ENCODE results near the gene ATP4A.

Gene ATP4A

DNA sequence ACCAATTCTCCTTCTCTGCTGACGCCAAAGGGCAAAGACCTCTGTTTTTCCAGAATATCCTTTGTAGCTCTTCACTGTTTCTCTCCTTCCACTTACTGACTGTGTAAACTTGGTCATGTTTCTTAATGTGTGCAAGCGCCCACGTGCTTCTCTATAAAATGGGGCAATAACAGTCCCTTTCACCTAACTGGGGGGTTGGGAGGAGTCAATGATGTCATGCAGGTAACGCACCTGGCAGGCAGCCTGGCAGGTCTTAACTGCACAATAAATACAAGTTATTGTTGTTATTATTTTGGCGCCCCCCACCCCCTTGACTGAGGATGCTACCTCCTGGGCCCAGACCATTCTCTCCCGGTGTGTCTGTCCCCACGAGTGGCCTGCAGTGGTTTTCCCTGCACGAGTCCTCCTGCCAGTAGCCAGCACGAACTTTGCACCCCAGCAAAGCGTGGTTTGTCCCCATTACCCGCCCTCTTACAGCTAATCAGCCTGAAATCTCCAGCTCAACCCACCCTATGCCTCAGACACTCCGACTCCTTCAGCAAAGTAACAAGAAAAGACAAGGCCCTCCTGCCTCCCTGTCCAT, 40.6 kb downstream of the ATP4A start:
- no peak for ATAC-seq
- TF ChIP-seq ZFP30 (CRISPR knock-in tag; IDR thresholded peaks at IDR 0.05): no peak
- TF ChIP-seq, protein P1, sequence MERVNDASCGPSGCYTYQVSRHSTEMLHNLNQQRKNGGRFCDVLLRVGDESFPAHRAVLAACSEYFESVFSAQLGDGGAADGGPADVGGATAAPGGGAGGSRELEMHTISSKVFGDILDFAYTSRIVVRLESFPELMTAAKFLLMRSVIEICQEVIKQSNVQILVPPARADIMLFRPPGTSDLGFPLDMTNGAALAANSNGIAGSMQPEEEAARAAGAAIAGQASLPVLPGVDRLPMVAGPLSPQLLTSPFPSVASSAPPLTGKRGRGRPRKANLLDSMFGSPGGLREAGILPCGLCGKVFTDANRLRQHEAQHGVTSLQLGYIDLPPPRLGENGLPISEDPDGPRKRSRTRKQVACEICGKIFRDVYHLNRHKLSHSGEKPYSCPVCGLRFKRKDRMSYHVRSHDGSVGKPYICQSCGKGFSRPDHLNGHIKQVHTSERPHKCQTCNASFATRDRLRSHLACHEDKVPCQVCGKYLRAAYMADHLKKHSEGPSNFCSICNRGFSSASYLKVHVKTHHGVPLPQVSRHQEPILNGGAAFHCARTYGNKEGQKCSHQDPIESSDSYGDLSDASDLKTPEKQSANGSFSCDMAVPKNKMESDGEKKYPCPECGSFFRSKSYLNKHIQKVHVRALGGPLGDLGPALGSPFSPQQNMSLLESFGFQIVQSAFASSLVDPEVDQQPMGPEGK (CRISPR knock-in tag; IDR thresholded peaks at IDR 0.05; ENCODE audit: borderline replicate concordance): no peak
- TF ChIP-seq, protein P2, sequence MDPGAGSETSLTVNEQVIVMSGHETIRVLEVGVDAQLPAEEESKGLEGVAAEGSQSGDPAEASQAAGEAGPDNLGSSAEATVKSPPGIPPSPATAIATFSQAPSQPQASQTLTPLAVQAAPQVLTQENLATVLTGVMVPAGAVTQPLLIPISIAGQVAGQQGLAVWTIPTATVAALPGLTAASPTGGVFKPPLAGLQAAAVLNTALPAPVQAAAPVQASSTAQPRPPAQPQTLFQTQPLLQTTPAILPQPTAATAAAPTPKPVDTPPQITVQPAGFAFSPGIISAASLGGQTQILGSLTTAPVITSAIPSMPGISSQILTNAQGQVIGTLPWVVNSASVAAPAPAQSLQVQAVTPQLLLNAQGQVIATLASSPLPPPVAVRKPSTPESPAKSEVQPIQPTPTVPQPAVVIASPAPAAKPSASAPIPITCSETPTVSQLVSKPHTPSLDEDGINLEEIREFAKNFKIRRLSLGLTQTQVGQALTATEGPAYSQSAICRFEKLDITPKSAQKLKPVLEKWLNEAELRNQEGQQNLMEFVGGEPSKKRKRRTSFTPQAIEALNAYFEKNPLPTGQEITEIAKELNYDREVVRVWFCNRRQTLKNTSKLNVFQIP (CRISPR knock-in tag; IDR thresholded peaks at IDR 0.05; ENCODE audit: borderline replicate concordance, low read depth): no peak
- no peak for TF ChIP-seq ZNF8 (CRISPR knock-in tag; IDR thresholded peaks at IDR 0.05)
- no peak for TF ChIP-seq BACH2 (CRISPR knock-in tag; IDR thresholded peaks at IDR 0.05; ENCODE audit: borderline replicate concordance)
- no peak for TF ChIP-seq ARNTL (CRISPR knock-in tag; IDR thresholded peaks at IDR 0.05; ENCODE audit: borderline replicate concordance, low read depth)
- no peak for TF ChIP-seq RARB (CRISPR knock-in tag; IDR thresholded peaks at IDR 0.05)

DNA sequence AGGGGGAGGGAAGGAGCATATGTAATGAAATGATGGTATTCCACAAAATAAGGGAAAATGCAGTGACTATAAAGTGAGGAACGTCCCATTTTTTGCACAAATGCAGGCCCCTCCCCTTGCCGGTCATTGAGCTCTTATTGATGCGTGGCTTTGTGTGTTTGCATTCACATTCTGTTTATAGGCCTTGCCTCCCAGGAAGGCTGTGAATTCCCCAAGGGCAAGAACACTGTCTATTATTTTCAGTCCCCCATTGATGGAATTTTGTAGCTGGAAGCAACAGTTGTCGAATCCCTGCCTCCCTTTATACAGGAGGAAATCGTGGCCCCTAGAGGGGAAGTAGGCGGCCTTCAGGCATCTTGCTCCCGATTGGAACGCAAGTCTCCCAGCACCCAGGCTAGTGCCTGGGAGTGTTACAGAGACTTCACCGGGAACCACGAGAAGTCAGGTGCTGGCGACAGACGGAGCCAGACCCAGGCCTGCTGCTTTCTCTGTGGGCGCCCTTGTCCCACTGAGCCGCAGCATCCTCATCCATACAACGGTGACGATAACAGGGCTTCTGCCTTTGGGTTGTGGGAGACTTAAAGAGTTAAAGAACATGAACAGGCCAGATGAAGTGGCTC, 42.2 kb downstream of the ATP4A start:
- TF ChIP-seq ZFP30 (CRISPR knock-in tag; IDR thresholded peaks at IDR 0.05) (no peak), TOX (CRISPR knock-in tag; IDR thresholded peaks at IDR 0.05; ENCODE audit: borderline replicate concordance) (no peak), GLIS3 (CRISPR knock-in tag; IDR thresholded peaks at IDR 0.05) (no peak), CSDC2 (CRISPR knock-in tag; IDR thresholded peaks at IDR 0.05) (no peak), RARB (CRISPR knock-in tag; IDR thresholded peaks at IDR 0.05) (no peak), TCF4 (CRISPR knock-in tag; IDR thresholded peaks at IDR 0.05; ENCODE audit: borderline replicate concordance) (no peak), ZNF8 (CRISPR knock-in tag; IDR thresholded peaks at IDR 0.05) (no peak), ZC3H10 (CRISPR knock-in tag; IDR thresholded peaks at IDR 0.05) (no peak), PPARA (CRISPR knock-in tag; IDR thresholded peaks at IDR 0.05; ENCODE audit: borderline replicate concordance) (no peak), OSR1 (CRISPR knock-in tag; IDR thresholded peaks at IDR 0.05) (no peak)
- no peak for ATAC-seq

DNA sequence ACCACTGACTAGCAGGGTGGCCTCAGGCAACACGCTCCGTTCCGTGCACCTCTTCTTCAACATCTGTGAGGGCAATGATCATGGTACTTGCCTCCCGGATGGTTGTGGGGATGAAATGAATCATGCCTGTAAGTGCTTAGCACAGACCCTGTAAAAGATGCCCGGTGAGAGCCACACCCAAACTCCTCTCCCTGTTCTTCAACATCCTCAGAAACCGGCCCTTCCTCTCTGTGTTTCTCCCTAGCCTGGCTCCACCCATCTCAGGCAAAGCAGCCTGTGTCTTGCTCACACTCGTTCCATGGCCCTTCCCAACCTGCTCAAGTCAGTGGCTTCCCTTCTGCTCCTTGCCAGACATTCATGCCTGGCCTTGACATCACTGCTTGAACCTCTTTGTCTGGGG, 44.2 kb downstream of the ATP4A start:
- 0 out of 3 replicates have a peak, but pooled peaks have one; percentile 23 for ATAC-seq
- TF ChIP-seq, protein P2 (CRISPR knock-in tag; IDR thresholded peaks at IDR 0.05; ENCODE audit: borderline replicate concordance, low read depth): no peak

DNA sequence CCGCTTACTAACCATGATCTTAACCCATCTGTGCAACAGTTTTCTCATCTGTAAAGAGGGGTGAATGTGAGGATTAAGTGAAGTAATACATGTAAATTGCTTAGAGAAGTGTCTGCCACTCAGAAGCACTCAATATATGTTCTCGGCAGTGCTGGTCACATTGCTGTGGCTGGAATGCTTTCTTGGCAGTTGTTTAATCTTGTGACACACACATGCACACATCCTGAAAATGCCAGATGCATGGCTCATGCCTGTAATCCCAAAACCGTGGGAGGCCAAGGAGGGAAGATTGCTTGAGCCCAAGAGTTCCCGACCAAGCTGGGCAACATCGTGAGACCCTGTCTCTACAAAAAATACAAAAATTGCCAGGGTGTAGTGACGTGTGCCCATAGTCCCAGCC, 45.1 kb downstream of the ATP4A start:
- TF ChIP-seq, protein P3, sequence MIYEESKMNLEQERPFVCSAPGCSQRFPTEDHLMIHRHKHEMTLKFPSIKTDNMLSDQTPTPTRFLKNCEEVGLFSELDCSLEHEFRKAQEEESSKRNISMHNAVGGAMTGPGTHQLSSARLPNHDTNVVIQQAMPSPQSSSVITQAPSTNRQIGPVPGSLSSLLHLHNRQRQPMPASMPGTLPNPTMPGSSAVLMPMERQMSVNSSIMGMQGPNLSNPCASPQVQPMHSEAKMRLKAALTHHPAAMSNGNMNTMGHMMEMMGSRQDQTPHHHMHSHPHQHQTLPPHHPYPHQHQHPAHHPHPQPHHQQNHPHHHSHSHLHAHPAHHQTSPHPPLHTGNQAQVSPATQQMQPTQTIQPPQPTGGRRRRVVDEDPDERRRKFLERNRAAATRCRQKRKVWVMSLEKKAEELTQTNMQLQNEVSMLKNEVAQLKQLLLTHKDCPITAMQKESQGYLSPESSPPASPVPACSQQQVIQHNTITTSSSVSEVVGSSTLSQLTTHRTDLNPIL (CRISPR knock-in tag; IDR thresholded peaks at IDR 0.05; ENCODE audit: low read depth): no peak
- TF ChIP-seq ARNTL (CRISPR knock-in tag; IDR thresholded peaks at IDR 0.05; ENCODE audit: borderline replicate concordance, low read depth) (no peak), PPARA (CRISPR knock-in tag; IDR thresholded peaks at IDR 0.05; ENCODE audit: borderline replicate concordance) (no peak), ZFP30 (CRISPR knock-in tag; IDR thresholded peaks at IDR 0.05) (no peak), ESRRG (CRISPR knock-in tag; IDR thresholded peaks at IDR 0.05) (no peak), ZNF70 (CRISPR knock-in tag; IDR thresholded peaks at IDR 0.05) (no peak), ZNF8 (CRISPR knock-in tag; IDR thresholded peaks at IDR 0.05) (no peak)
- TF ChIP-seq, protein P2 (CRISPR knock-in tag; IDR thresholded peaks at IDR 0.05; ENCODE audit: borderline replicate concordance, low read depth): no peak
- peak; percentile 76 for ATAC-seq

Data from SK-N-SH treated with all-trans-retinoic acid at 6 μM for 48 hours (cell line).